Measurements from ENCODE around the gene KHNYN. TPM values are rescaled to one million over a fixed set of nuclear protein-coding genes. Genes with fewer than 3 reads are reported as not detected.

KHNYN gene
- total and polyA plus RNA-seq, 4 donors = 15.2 to 64.9 (median 42.3) TPM

- 74 to 79% methylated on average over 24 of the region's 24 CpGs for WGBS, 2 donors
- intact Hi-C loops (cut with DNase I) = loop anchor here in 1 of 2 donors (5.0 to 10.0 kb wide), 2 partner anchors 195 to 318 kb away; partner anchors contain the start of genes DCAF11 and NRL
- Histone ChIP-seq H3K4me1 (ENCODE audit: control insufficient read depth in 1 of 2, insufficient read depth in 2 of 2, low read length in 2 of 2) (no peaks in the 10 kb centered on the region), H3K27ac (ENCODE audit: low read depth in 1 of 2, low read length in 2 of 2) (no peak overlapping the region), H3K27me3 (ENCODE audit: control insufficient read depth in 1 of 2, insufficient read depth in 2 of 2, low read length in 1 of 2) (no peaks in the 10 kb centered on the region), H3K9me3 (ENCODE audit: control insufficient read depth, low read length) (no peaks in the 10 kb centered on the region), H3K4me3 (ENCODE audit: low read length in 2 of 2) (no peak overlapping the region), H3K36me3 (ENCODE audit: control insufficient read depth in 1 of 2, insufficient read depth in 2 of 2, low read length in 1 of 2) (peaks cover 0 to 6% of the 10 kb centered on the region in 2 donors)
- ATAC-seq (ENCODE audit: low FRiP score) = no peak
- peak in 1 of 2 donors; percentile 57 for DNase-seq
Observed at GRCh38 chr14:24432259-24433131, 2.7 kb downstream of the KHNYN start.

GRCh38 chr14:24434036-24434435, 4.3 kb downstream of the KHNYN start:
- intact Hi-C loops (cut with DNase I) = loop anchor here in 1 of 2 donors (5.0 to 10.0 kb wide), 2 partner anchors 197 to 319 kb away; partner anchors contain the start of genes DCAF11 and NRL
- H3K4me1 ChIP-seq (ENCODE audit: control insufficient read depth in 1 of 2, insufficient read depth in 2 of 2, low read length in 2 of 2) = no peaks in the 10 kb centered on the region
- WGBS, 2 donors = 49 to 50% methylated on average over 7 of the region's 7 CpGs
- DNase-seq (no peak), ATAC-seq (ENCODE audit: low FRiP score) (no peak)
- no peaks in the 10 kb centered on the region for H3K9me3 ChIP-seq (ENCODE audit: control insufficient read depth, low read length)
- no peak overlapping the region for H3K4me3 ChIP-seq (ENCODE audit: low read length in 2 of 2)
- no peaks in the 10 kb centered on the region for H3K27me3 ChIP-seq (ENCODE audit: control insufficient read depth in 1 of 2, insufficient read depth in 2 of 2, low read length in 1 of 2)
- H3K36me3 ChIP-seq (ENCODE audit: control insufficient read depth in 1 of 2, insufficient read depth in 2 of 2, low read length in 1 of 2) = peaks cover 0 to 7% of the 10 kb centered on the region in 2 donors
- H3K27ac ChIP-seq (ENCODE audit: low read depth in 1 of 2, low read length in 2 of 2) = no peak overlapping the region

- DNase-seq = no peak
- no peaks in the 10 kb centered on the region for H3K4me1 ChIP-seq (ENCODE audit: control insufficient read depth in 1 of 2, insufficient read depth in 2 of 2, low read length in 2 of 2)
Observed at GRCh38 chr14:24434676-24435075, 4.9 kb downstream of the KHNYN start.

GRCh38 chr14:24435192-24435810, 5.5 kb downstream of the KHNYN start:
- no peak for DNase-seq
- intact Hi-C loops (cut with DNase I) = loop anchor here in 1 of 2 donors (10.0 kb wide), 1 partner anchor 320 kb away; the partner anchor contains the start of genes DCAF11 and NRL
- ATAC-seq (ENCODE audit: low FRiP score) = no peak
- Histone ChIP-seq H3K27me3 (ENCODE audit: control insufficient read depth in 1 of 2, insufficient read depth in 2 of 2, low read length in 1 of 2) (no peaks in the 10 kb centered on the region), H3K4me3 (ENCODE audit: low read length in 2 of 2) (no peak overlapping the region), H3K9me3 (ENCODE audit: control insufficient read depth, low read length) (no peaks in the 10 kb centered on the region), H3K36me3 (ENCODE audit: control insufficient read depth in 1 of 2, insufficient read depth in 2 of 2, low read length in 1 of 2) (peaks cover 0 to 9% of the 10 kb centered on the region in 2 donors), H3K27ac (ENCODE audit: low read depth in 1 of 2, low read length in 2 of 2) (no peak overlapping the region), H3K4me1 (ENCODE audit: control insufficient read depth in 1 of 2, insufficient read depth in 2 of 2, low read length in 2 of 2) (no peaks in the 10 kb centered on the region)
- 74 to 87% methylated on average over 2 of the region's 2 CpGs for WGBS, 2 donors

More at GRCh38 chr14:24434676-24435075, 4.9 kb downstream of the KHNYN start:
- Histone ChIP-seq H3K27me3 (ENCODE audit: control insufficient read depth in 1 of 2, insufficient read depth in 2 of 2, low read length in 1 of 2) (no peaks in the 10 kb centered on the region), H3K27ac (ENCODE audit: low read depth in 1 of 2, low read length in 2 of 2) (no peak overlapping the region), H3K36me3 (ENCODE audit: control insufficient read depth in 1 of 2, insufficient read depth in 2 of 2, low read length in 1 of 2) (peaks cover 0 to 7% of the 10 kb centered on the region in 2 donors), H3K9me3 (ENCODE audit: control insufficient read depth, low read length) (no peaks in the 10 kb centered on the region), H3K4me3 (ENCODE audit: low read length in 2 of 2) (no peak overlapping the region)
- whole genome bisulfite sequencing, 2 donors = 65 to 68% methylated on average over 3 of the region's 3 CpGs
- no peak for ATAC-seq (ENCODE audit: low FRiP score)
- intact Hi-C loops (cut with DNase I) = loop anchor here in 1 of 2 donors (5.0 to 10.0 kb wide), 2 partner anchors 197 to 320 kb away; partner anchors contain the start of genes DCAF11 and NRL

GRCh38 chr14:24435998-24436354, 6.2 kb downstream of the KHNYN start:
- ATAC-seq (ENCODE audit: low FRiP score) = no peak
- no peaks in the 10 kb centered on the region for H3K4me1 ChIP-seq (ENCODE audit: control insufficient read depth in 1 of 2, insufficient read depth in 2 of 2, low read length in 2 of 2)
- DNase-seq = no peak

GRCh38 chr14:24436355-24437019, 6.7 kb downstream of the KHNYN start:
- Histone ChIP-seq H3K4me3 (ENCODE audit: low read length in 2 of 2) (no peak overlapping the region), H3K36me3 (ENCODE audit: control insufficient read depth in 1 of 2, insufficient read depth in 2 of 2, low read length in 1 of 2) (peaks cover 0 to 11% of the 10 kb centered on the region in 2 donors), H3K9me3 (ENCODE audit: control insufficient read depth, low read length) (no peaks in the 10 kb centered on the region), H3K27ac (ENCODE audit: low read depth in 1 of 2, low read length in 2 of 2) (peak overlapping the region in 1 of 2 donors; percentile 42), H3K27me3 (ENCODE audit: control insufficient read depth in 1 of 2, insufficient read depth in 2 of 2, low read length in 1 of 2) (no peaks in the 10 kb centered on the region), H3K4me1 (ENCODE audit: control insufficient read depth in 1 of 2, insufficient read depth in 2 of 2, low read length in 2 of 2) (no peaks in the 10 kb centered on the region)
- intact Hi-C loops (cut with DNase I) = loop anchor here (2.0 to 10.0 kb wide), 2 partner anchors 104 to 322 kb away; partner anchors contain the start of genes DCAF11 (in 1 of the 2) and NRL (in 1 of the 2)
- ATAC-seq (ENCODE audit: low FRiP score) (peak; percentile 80), DNase-seq (no peak)
- WGBS, 2 donors = 50 to 52% methylated on average over 5 of the region's 5 CpGs

More at GRCh38 chr14:24435998-24436354, 6.2 kb downstream of the KHNYN start:
- intact Hi-C loops (cut with DNase I) = loop anchor here (2.0 to 10.0 kb wide), 2 partner anchors 103 to 321 kb away; partner anchors contain the start of genes DCAF11 (in 1 of the 2) and NRL (in 1 of the 2)
- no peaks in the 10 kb centered on the region for H3K9me3 ChIP-seq (ENCODE audit: control insufficient read depth, low read length)
- 59 to 61% methylated on average over 6 of the region's 6 CpGs for WGBS, 2 donors
- peaks cover 0 to 11% of the 10 kb centered on the region in 2 donors for H3K36me3 ChIP-seq (ENCODE audit: control insufficient read depth in 1 of 2, insufficient read depth in 2 of 2, low read length in 1 of 2)
- H3K27ac ChIP-seq (ENCODE audit: low read depth in 1 of 2, low read length in 2 of 2) = no peak overlapping the region
- H3K27me3 ChIP-seq (ENCODE audit: control insufficient read depth in 1 of 2, insufficient read depth in 2 of 2, low read length in 1 of 2) = no peaks in the 10 kb centered on the region
- H3K4me3 ChIP-seq (ENCODE audit: low read length in 2 of 2) = no peak overlapping the region

- no peak for ATAC-seq (ENCODE audit: low FRiP score)
Observed at GRCh38 chr14:24437020-24437735, 7.4 kb downstream of the KHNYN start.

More at GRCh38 chr14:24437020-24437735, 7.4 kb downstream of the KHNYN start:
- H3K27me3 ChIP-seq (ENCODE audit: control insufficient read depth in 1 of 2, insufficient read depth in 2 of 2, low read length in 1 of 2) = no peaks in the 10 kb centered on the region
- H3K9me3 ChIP-seq (ENCODE audit: control insufficient read depth, low read length) = no peaks in the 10 kb centered on the region
- H3K4me1 ChIP-seq (ENCODE audit: control insufficient read depth in 1 of 2, insufficient read depth in 2 of 2, low read length in 2 of 2) = no peaks in the 10 kb centered on the region
- intact Hi-C loops (cut with DNase I) = loop anchor here (2.0 to 10.0 kb wide), 2 partner anchors 104 to 322 kb away; partner anchors contain the start of genes DCAF11 (in 1 of the 2) and NRL (in 1 of the 2)
- no peak overlapping the region for H3K27ac ChIP-seq (ENCODE audit: low read depth in 1 of 2, low read length in 2 of 2)
- no peak for DNase-seq
- WGBS, 2 donors = 67 to 68% methylated on average over 12 of the region's 12 CpGs
- no peak overlapping the region for H3K4me3 ChIP-seq (ENCODE audit: low read length in 2 of 2)
- H3K36me3 ChIP-seq (ENCODE audit: control insufficient read depth in 1 of 2, insufficient read depth in 2 of 2, low read length in 1 of 2) = peaks cover 0 to 11% of the 10 kb centered on the region in 2 donors

Measured in aorta (tissue), 5 donors.